Stimulated activated CD4-positive, alpha-beta T cell treated with anti-CD3 and anti-CD28 coated beads, Interleukin-1b, Interleukin-23, amount 100 ng/mL, for 1 hour (primary cell): ENCODE measurements around the gene ABLIM1.

Experiments
- DNase-seq, 2 donors: peaks; one replicate each; pipeline ENCODE4 v3.0.0-alpha.2; 2020; ENCODE audit warnings: low read depth in 2 of 2

ABLIM1 gene

GRCh38 chr10:114584419-114584818 lies 73.7 kb downstream of the ABLIM1 start:
- DNase-seq = no peak

GRCh38 chr10:114581071-114581470 lies 77.0 kb downstream of the ABLIM1 start:
- no peak for DNase-seq

GRCh38 chr10:114577133-114577532 lies 80.9 kb downstream of the ABLIM1 start:
- no peak for DNase-seq

- no peak for DNase-seq
Observed at GRCh38 chr10:114576716-114577115, 81.4 kb downstream of the ABLIM1 start.

GRCh38 chr10:114576132-114576487 lies 82.0 kb downstream of the ABLIM1 start:
- no peak for DNase-seq

- no peak for DNase-seq
Observed at GRCh38 chr10:114575417-114576131, 82.5 kb downstream of the ABLIM1 start.

GRCh38 chr10:114573330-114574045 lies 84.6 kb downstream of the ABLIM1 start:
- DNase-seq = no peak

GRCh38 chr10:114571316-114571999 lies 86.6 kb downstream of the ABLIM1 start:
- DNase-seq = no peak

GRCh38 chr10:114566064-114566463 lies 92.0 kb downstream of the ABLIM1 start:
- no peak for DNase-seq

GRCh38 chr10:114565066-114565465 lies 93.0 kb downstream of the ABLIM1 start:
- DNase-seq = no peak

- no peak for DNase-seq
Observed at GRCh38 chr10:114561008-114561523, 97.0 kb downstream of the ABLIM1 start.

GRCh38 chr10:114560144-114560543 lies 97.9 kb downstream of the ABLIM1 start:
- DNase-seq = no peak

GRCh38 chr10:114559636-114560035 lies 98.4 kb downstream of the ABLIM1 start:
- DNase-seq = no peak

GRCh38 chr10:114557854-114558253 lies 100.2 kb downstream of the ABLIM1 start:
- DNase-seq = no peak

- DNase-seq = no peak
Observed at GRCh38 chr10:114556236-114557122, 101.6 kb downstream of the ABLIM1 start.

GRCh38 chr10:114553436-114553835 lies 104.6 kb downstream of the ABLIM1 start:
- DNase-seq = no peak

- DNase-seq = no peak
Observed at GRCh38 chr10:114552050-114552449, 106.0 kb downstream of the ABLIM1 start.

- no peak for DNase-seq
Observed at GRCh38 chr10:114551636-114551972, 106.5 kb downstream of the ABLIM1 start.

- DNase-seq = no peak
Observed at GRCh38 chr10:114550756-114551635, 107.1 kb downstream of the ABLIM1 start.

- DNase-seq = no peak
Observed at GRCh38 chr10:114548662-114549061, 109.4 kb downstream of the ABLIM1 start.

- DNase-seq = no peak
Observed at GRCh38 chr10:114547514-114547913, 110.6 kb downstream of the ABLIM1 start.
